Measurements from ENCODE around the gene IDE.
"Not testable (repeated sequence)": the region's sequence is repeated elsewhere in the genome, so short reads cannot be mapped to it uniquely, and the experiment has no call there.

Gene IDE

GRCh38 chr10:92479547-92479946, 94.3 kb downstream of the IDE start:
- Histone ChIP-seq H3K9ac (ENCODE audit: low read depth, low read length) (no peak overlapping the region), H3K27me3 (ENCODE audit: control insufficient read depth, insufficient read depth, low read length) (no peaks in the 10 kb centered on the region), H3K4me1 (ENCODE audit: control insufficient read depth, insufficient read depth, low read length) (no peaks in the 10 kb centered on the region), H3K36me3 (ENCODE audit: control insufficient read depth, insufficient read depth, low read length) (peaks cover 4% of the 10 kb centered on the region), H3K4me3 (ENCODE audit: low read depth, low read length) (no peak overlapping the region), H3K9me3 (ENCODE audit: control insufficient read depth, insufficient read depth, low read length) (no peaks in the 10 kb centered on the region)

GRCh38 chr10:92478536-92478935, 95.4 kb downstream of the IDE start:
- H3K36me3 ChIP-seq (ENCODE audit: control insufficient read depth, insufficient read depth, low read length), result peaks cover 1% of the 10 kb centered on the region
- H3K27me3 ChIP-seq (ENCODE audit: control insufficient read depth, insufficient read depth, low read length), result no peaks in the 10 kb centered on the region
- H3K9ac ChIP-seq (ENCODE audit: low read depth, low read length), result no peak overlapping the region
- no peaks in the 10 kb centered on the region for H3K4me1 ChIP-seq (ENCODE audit: control insufficient read depth, insufficient read depth, low read length)
- no peaks in the 10 kb centered on the region for H3K9me3 ChIP-seq (ENCODE audit: control insufficient read depth, insufficient read depth, low read length)
- no peak overlapping the region for H3K4me3 ChIP-seq (ENCODE audit: low read depth, low read length)

- no peaks in the 10 kb centered on the region for H3K9me3 ChIP-seq (ENCODE audit: control insufficient read depth, insufficient read depth, low read length)
- H3K4me3 ChIP-seq (ENCODE audit: low read depth, low read length), result no peak overlapping the region
- H3K4me1 ChIP-seq (ENCODE audit: control insufficient read depth, insufficient read depth, low read length), result no peaks in the 10 kb centered on the region
- no peaks in the 10 kb centered on the region for H3K27me3 ChIP-seq (ENCODE audit: control insufficient read depth, insufficient read depth, low read length)
- H3K36me3 ChIP-seq (ENCODE audit: control insufficient read depth, insufficient read depth, low read length), result no peaks in the 10 kb centered on the region
- H3K9ac ChIP-seq (ENCODE audit: low read depth, low read length), result no peak overlapping the region
Measured at GRCh38 chr10:92475357-92475868, 98.5 kb downstream of the IDE start.

GRCh38 chr10:92470026-92470425, 103.9 kb downstream of the IDE start:
- Histone ChIP-seq H3K4me1 (ENCODE audit: control insufficient read depth, insufficient read depth, low read length) (no peaks in the 10 kb centered on the region), H3K9me3 (ENCODE audit: control insufficient read depth, insufficient read depth, low read length) (no peaks in the 10 kb centered on the region), H3K9ac (ENCODE audit: low read depth, low read length) (no peak overlapping the region), H3K27me3 (ENCODE audit: control insufficient read depth, insufficient read depth, low read length) (no peaks in the 10 kb centered on the region), H3K36me3 (ENCODE audit: control insufficient read depth, insufficient read depth, low read length) (no peaks in the 10 kb centered on the region), H3K4me3 (ENCODE audit: low read depth, low read length) (no peak overlapping the region)

GRCh38 chr10:92464364-92464763, 109.5 kb downstream of the IDE start:
- no peaks in the 10 kb centered on the region for H3K4me1 ChIP-seq (ENCODE audit: control insufficient read depth, insufficient read depth, low read length)
- H3K9me3 ChIP-seq (ENCODE audit: control insufficient read depth, insufficient read depth, low read length), result no peaks in the 10 kb centered on the region
- no peak overlapping the region for H3K4me3 ChIP-seq (ENCODE audit: low read depth, low read length)
- H3K36me3 ChIP-seq (ENCODE audit: control insufficient read depth, insufficient read depth, low read length), result no peaks in the 10 kb centered on the region
- no peaks in the 10 kb centered on the region for H3K27me3 ChIP-seq (ENCODE audit: control insufficient read depth, insufficient read depth, low read length)
- H3K9ac ChIP-seq (ENCODE audit: low read depth, low read length), result no peak overlapping the region

- no peak overlapping the region for H3K9ac ChIP-seq (ENCODE audit: low read depth, low read length)
- H3K36me3 ChIP-seq (ENCODE audit: control insufficient read depth, insufficient read depth, low read length), result no peaks in the 10 kb centered on the region
- no peaks in the 10 kb centered on the region for H3K4me1 ChIP-seq (ENCODE audit: control insufficient read depth, insufficient read depth, low read length)
- H3K27me3 ChIP-seq (ENCODE audit: control insufficient read depth, insufficient read depth, low read length), result no peaks in the 10 kb centered on the region
- no peaks in the 10 kb centered on the region for H3K9me3 ChIP-seq (ENCODE audit: control insufficient read depth, insufficient read depth, low read length)
- no peak overlapping the region for H3K4me3 ChIP-seq (ENCODE audit: low read depth, low read length)
Measured at GRCh38 chr10:92463582-92463981, 110.3 kb downstream of the IDE start.

GRCh38 chr10:92454955-92455354, 118.9 kb downstream of the IDE start:
- H3K9ac ChIP-seq (ENCODE audit: low read depth, low read length); H3K27me3 ChIP-seq (ENCODE audit: control insufficient read depth, insufficient read depth, low read length); H3K4me1 ChIP-seq (ENCODE audit: control insufficient read depth, insufficient read depth, low read length); H3K36me3 ChIP-seq (ENCODE audit: control insufficient read depth, insufficient read depth, low read length); H3K4me3 ChIP-seq (ENCODE audit: low read depth, low read length); H3K9me3 ChIP-seq (ENCODE audit: control insufficient read depth, insufficient read depth, low read length): not testable (repeated sequence)

- H3K4me3 ChIP-seq (ENCODE audit: low read depth, low read length), result no peak overlapping the region
- H3K36me3 ChIP-seq (ENCODE audit: control insufficient read depth, insufficient read depth, low read length), result no peaks in the 10 kb centered on the region
- H3K9ac ChIP-seq (ENCODE audit: low read depth, low read length), result no peak overlapping the region
- no peaks in the 10 kb centered on the region for H3K9me3 ChIP-seq (ENCODE audit: control insufficient read depth, insufficient read depth, low read length)
- H3K4me1 ChIP-seq (ENCODE audit: control insufficient read depth, insufficient read depth, low read length), result no peaks in the 10 kb centered on the region
- no peaks in the 10 kb centered on the region for H3K27me3 ChIP-seq (ENCODE audit: control insufficient read depth, insufficient read depth, low read length)
Measured at GRCh38 chr10:92452313-92452712, 121.6 kb downstream of the IDE start.

GRCh38 chr10:92451431-92451830, 122.5 kb downstream of the IDE start:
- Histone ChIP-seq H3K9ac (ENCODE audit: low read depth, low read length) (no peak overlapping the region), H3K4me3 (ENCODE audit: low read depth, low read length) (no peak overlapping the region), H3K36me3 (ENCODE audit: control insufficient read depth, insufficient read depth, low read length) (no peaks in the 10 kb centered on the region), H3K4me1 (ENCODE audit: control insufficient read depth, insufficient read depth, low read length) (no peaks in the 10 kb centered on the region), H3K27me3 (ENCODE audit: control insufficient read depth, insufficient read depth, low read length) (no peaks in the 10 kb centered on the region), H3K9me3 (ENCODE audit: control insufficient read depth, insufficient read depth, low read length) (no peaks in the 10 kb centered on the region)

- H3K9ac ChIP-seq (ENCODE audit: low read depth, low read length), result no peak overlapping the region
- no peaks in the 10 kb centered on the region for H3K9me3 ChIP-seq (ENCODE audit: control insufficient read depth, insufficient read depth, low read length)
- no peaks in the 10 kb centered on the region for H3K36me3 ChIP-seq (ENCODE audit: control insufficient read depth, insufficient read depth, low read length)
- H3K27me3 ChIP-seq (ENCODE audit: control insufficient read depth, insufficient read depth, low read length), result no peaks in the 10 kb centered on the region
- no peaks in the 10 kb centered on the region for H3K4me1 ChIP-seq (ENCODE audit: control insufficient read depth, insufficient read depth, low read length)
- no peak overlapping the region for H3K4me3 ChIP-seq (ENCODE audit: low read depth, low read length)
Measured at GRCh38 chr10:92450896-92451295, 123.0 kb downstream of the IDE start.

- Histone ChIP-seq H3K9ac (ENCODE audit: low read depth, low read length) (no peak overlapping the region), H3K36me3 (ENCODE audit: control insufficient read depth, insufficient read depth, low read length) (no peaks in the 10 kb centered on the region), H3K4me3 (ENCODE audit: low read depth, low read length) (no peak overlapping the region)
Measured at GRCh38 chr10:92440578-92440977, 133.3 kb downstream of the IDE start.

GRCh38 chr10:92438220-92438619, 135.7 kb downstream of the IDE start:
- H3K36me3 ChIP-seq (ENCODE audit: control insufficient read depth, insufficient read depth, low read length), result no peaks in the 10 kb centered on the region
- H3K4me3 ChIP-seq (ENCODE audit: low read depth, low read length), result no peak overlapping the region
- no peaks in the 10 kb centered on the region for H3K27me3 ChIP-seq (ENCODE audit: control insufficient read depth, insufficient read depth, low read length)
- no peaks in the 10 kb centered on the region for H3K4me1 ChIP-seq (ENCODE audit: control insufficient read depth, insufficient read depth, low read length)
- H3K9ac ChIP-seq (ENCODE audit: low read depth, low read length), result no peak overlapping the region
- H3K9me3 ChIP-seq (ENCODE audit: control insufficient read depth, insufficient read depth, low read length), result no peaks in the 10 kb centered on the region

More at GRCh38 chr10:92440578-92440977, 133.3 kb downstream of the IDE start:
- Histone ChIP-seq H3K27me3 (ENCODE audit: control insufficient read depth, insufficient read depth, low read length) (no peaks in the 10 kb centered on the region), H3K9me3 (ENCODE audit: control insufficient read depth, insufficient read depth, low read length) (no peaks in the 10 kb centered on the region), H3K4me1 (ENCODE audit: control insufficient read depth, insufficient read depth, low read length) (no peaks in the 10 kb centered on the region)

GRCh38 chr10:92436611-92437010, 137.3 kb downstream of the IDE start:
- Histone ChIP-seq H3K36me3 (ENCODE audit: control insufficient read depth, insufficient read depth, low read length) (no peaks in the 10 kb centered on the region), H3K4me3 (ENCODE audit: low read depth, low read length) (no peak overlapping the region), H3K4me1 (ENCODE audit: control insufficient read depth, insufficient read depth, low read length) (no peaks in the 10 kb centered on the region), H3K9ac (ENCODE audit: low read depth, low read length) (no peak overlapping the region), H3K9me3 (ENCODE audit: control insufficient read depth, insufficient read depth, low read length) (no peaks in the 10 kb centered on the region), H3K27me3 (ENCODE audit: control insufficient read depth, insufficient read depth, low read length) (no peaks in the 10 kb centered on the region)

Data from iPS-15b (cell line).